GM23248 (cell line): ENCODE data around the gene LCLAT1. TPM values are rescaled to one million over a fixed set of nuclear protein-coding genes. Genes with fewer than 3 reads are reported as not detected.

Experiments used
- DNase-seq: peaks from one replicate; pipeline ENCODE4 v3.0.0-alpha.2; 2015
- H2AFZ ChIP-seq: fragments of 200-600 bp; sonication (generic); 2 replicates; pipeline ENCODE4 v1.6.1; 2016; ENCODE audit warnings: antibody characterized with exemption
- H3F3A ChIP-seq: fragments of 200-600 bp; sonication (generic); 2 replicates; pipeline ENCODE4 v1.6.1; 2016; ENCODE audit warnings: mild to moderate bottlenecking, antibody characterized with exemption, mixed run types; ENCODE audit not compliant: insufficient read depth
- H3K27ac ChIP-seq: fragments of 200-600 bp; sonication (generic); 2 replicates; pipeline ENCODE4 v1.5.1; 2016; ENCODE audit warnings: mild to moderate bottlenecking
- H3K27me3 ChIP-seq: fragments of 200-600 bp; sonication (generic); replicated peaks from 2 replicates; pipeline ENCODE4 v1.6.1; 2016; ENCODE audit warnings: mild to moderate bottlenecking; ENCODE audit not compliant: insufficient read depth
- H3K36me3 ChIP-seq: fragments of 200-600 bp; sonication (generic); 2 replicates; pipeline ENCODE4 v1.6.1; 2016; ENCODE audit warnings: low read depth, mild to moderate bottlenecking
- H3K4me1 ChIP-seq: fragments of 200-600 bp; sonication (generic); 2 replicates; pipeline ENCODE4 v1.6.1; 2016; ENCODE audit warnings: mild to moderate bottlenecking; ENCODE audit not compliant: insufficient read depth
- H3K4me2 ChIP-seq: fragments of 200-600 bp; sonication (generic); one replicate; pipeline ENCODE4 v1.6.1; 2016; ENCODE audit warnings: mild to moderate bottlenecking; ENCODE audit not compliant: unreplicated experiment
- H3K4me3 ChIP-seq: fragments of 200-600 bp; sonication (generic); 2 replicates; pipeline ENCODE4 v1.5.1; 2016; ENCODE audit warnings: mild to moderate bottlenecking
- H3K79me2 ChIP-seq: fragments of 200-600 bp; sonication (generic); 2 replicates; pipeline ENCODE4 v1.6.1; 2016; ENCODE audit warnings: mild to moderate bottlenecking; ENCODE audit not compliant: insufficient read depth
- H3K9ac ChIP-seq: fragments of 200-600 bp; sonication (generic); 2 replicates; pipeline ENCODE4 v1.6.1; 2016; ENCODE audit warnings: mild to moderate bottlenecking
- H3K9me2 ChIP-seq: fragments of 200-600 bp; sonication (generic); 2 replicates; pipeline ENCODE4 v1.6.1; 2016; ENCODE audit warnings: mixed run types, mild to moderate bottlenecking, moderate library complexity; ENCODE audit not compliant: insufficient read depth
- H3K9me3 ChIP-seq: fragments of 200-600 bp; sonication (generic); one replicate; pipeline ENCODE4 v1.6.1; 2017; ENCODE audit warnings: low read depth
- H4K20me1 ChIP-seq: fragments of 200-600 bp; sonication (generic); 2 replicates; pipeline ENCODE4 v1.6.0; 2016; ENCODE audit not compliant: insufficient read depth
- EZH2 ChIP-seq: fragments of 200-600 bp; sonication (generic); IDR thresholded peaks from 2 replicates; pipeline ENCODE4 v1.6.1; 2018; ENCODE audit warnings: antibody characterized with exemption, mild to moderate bottlenecking; ENCODE audit not compliant: insufficient read depth, poor library complexity, severe bottlenecking
- EZH2phosphoT487 ChIP-seq: fragments of 200-600 bp; sonication (generic); IDR thresholded peaks from 2 replicates; pipeline ENCODE4 v1.6.1; 2018; ENCODE audit warnings: antibody characterized with exemption, moderate library complexity, mild to moderate bottlenecking, low read depth; ENCODE audit not compliant: insufficient read depth
- WGBS, 2 experiments: methylation state at CpG; one replicate each; pipeline ENCODE4 v1.1.6; 2015 to 2017; ENCODE audit warnings: low lambda C conversion rate in 2 of 2, low coverage in 1 of 2; ENCODE audit errors: missing lambda C conversion rate in 2 of 2; 5-methylcytosine and 5-hydroxymethylcytosine counted together
- in situ Hi-C: fragments of 300-500 bp; cut with MboI; formaldehyde crosslinking; loops from 2 replicates; pipeline ENCODE4 v1.15.0; 2020
- polyA plus RNA-seq: library from polyadenylated mRNA; unstranded; fragments of >200 nt; fragmentation: Nextera tagmentation; extraction: Ambion mirVana; gene quantifications from 2 replicates; pipeline ENCODE4 v1.2.1, GENCODE V29; 2016
- total RNA-seq: library from RNA; depleted of rRNA; stranded (reverse); fragments of >200 nt; shearing (Covaris generic); gene quantifications from 2 replicates; pipeline ENCODE4 v1.2.3, GENCODE V29; 2014

LCLAT1 gene
- total and polyA plus RNA-seq, 2 experiments from 2014 or later, result 29.7 to 32.3 TPM

DNA sequence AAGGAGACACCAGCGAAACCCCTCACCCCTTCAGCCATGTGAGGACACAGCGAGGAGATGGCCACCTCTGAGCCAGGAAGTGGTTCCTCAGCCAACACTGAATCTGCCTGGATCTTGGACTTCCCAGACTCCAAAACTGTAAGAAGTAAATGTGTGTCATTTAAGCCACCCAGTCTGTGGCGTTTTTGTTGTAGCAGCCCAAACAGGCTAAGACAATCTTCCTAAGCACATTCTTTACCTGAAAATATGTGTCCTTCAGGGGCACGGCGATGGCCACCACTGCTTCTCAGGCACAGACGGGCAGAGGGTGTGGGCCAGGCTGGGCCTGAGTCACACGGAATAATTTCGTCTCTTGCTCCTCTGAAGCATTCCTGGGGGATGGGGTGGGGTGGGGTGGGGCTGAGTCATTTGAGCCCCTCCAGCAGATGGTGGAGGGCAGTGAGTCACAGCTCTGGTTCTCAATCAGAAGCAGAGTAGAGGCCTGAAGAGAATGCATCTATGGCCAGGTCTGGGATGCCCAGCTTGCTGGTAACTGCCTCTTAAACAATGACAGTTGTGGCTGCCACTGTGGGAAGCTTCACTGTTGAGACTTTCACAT, 217.8 kb downstream of the LCLAT1 start:
- H3K9ac ChIP-seq, result peak overlapping the region; percentile 73
- H3K4me3 ChIP-seq, result no peak overlapping the region
- WGBS, 2 experiments, result 15 to 17% methylated on average over 8 of the region's 8 CpGs

DNA sequence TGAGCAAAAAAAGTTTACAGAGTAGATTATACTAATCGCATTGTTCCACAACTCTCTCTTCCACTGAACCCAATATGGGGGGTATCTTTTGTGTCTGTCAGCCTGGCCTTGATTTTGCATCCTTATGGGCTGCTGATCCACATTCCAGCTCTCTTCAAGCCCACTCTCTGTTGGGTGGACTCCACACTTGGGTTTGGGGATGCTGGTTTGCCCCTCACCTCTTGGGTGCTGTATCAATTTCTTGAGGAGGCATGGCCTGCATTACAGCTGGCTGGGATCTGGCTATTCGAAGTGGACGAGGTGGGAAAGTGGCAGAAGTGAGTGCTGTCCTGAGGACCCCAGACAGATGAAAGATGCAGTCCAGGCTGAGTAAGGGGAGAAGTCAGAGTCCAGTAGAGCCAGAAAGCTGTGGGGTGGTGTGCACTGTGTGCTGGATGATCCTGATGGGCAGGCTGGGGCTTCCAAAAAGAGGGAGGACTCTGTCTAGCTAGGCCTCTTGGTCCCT, 218.8 kb downstream of the LCLAT1 start:
- TF ChIP-seq EZH2 (no peak), EZH2phosphoT487 (no peak)
- Histone ChIP-seq H3K36me3 (no peaks in the 10 kb centered on the region), H3K4me2 (peak overlapping the region; percentile 40), H4K20me1 (no peaks in the 10 kb centered on the region), H2AFZ (peak overlapping the region; percentile 53), H3K27me3 (no peaks in the 10 kb centered on the region), H3K9ac (peak overlapping the region; percentile 58), H3K4me1 (peaks cover 30% of the 10 kb centered on the region), H3K9me2 (no peaks in the 10 kb centered on the region), H3K27ac (peak overlapping the region; percentile 96), H3K9me3 (no peaks in the 10 kb centered on the region), H3K79me2 (no peaks in the 10 kb centered on the region), H3F3A (peaks cover 27% of the 10 kb centered on the region), H3K4me3 (no peak overlapping the region)
- DNase-seq, result no peak
- in situ Hi-C loops, result no loop called here
- 85 to 88% methylated on average over 3 of the region's 3 CpGs for WGBS, 2 experiments

More for the DNA sequence above, 217.8 kb downstream of the LCLAT1 start:
- Histone ChIP-seq H3F3A (peaks cover 27% of the 10 kb centered on the region), H3K9me3 (no peaks in the 10 kb centered on the region), H3K4me1 (peaks cover 30% of the 10 kb centered on the region), H3K27ac (peak overlapping the region; percentile 96), H2AFZ (peak overlapping the region; percentile 87), H3K36me3 (no peaks in the 10 kb centered on the region), H3K4me2 (peak overlapping the region; percentile 53), H4K20me1 (no peaks in the 10 kb centered on the region), H3K27me3 (no peaks in the 10 kb centered on the region), H3K9me2 (no peaks in the 10 kb centered on the region), H3K79me2 (no peaks in the 10 kb centered on the region)
- DNase-seq, result peak; percentile 97
- TF ChIP-seq EZH2 (no peak), EZH2phosphoT487 (no peak)
- in situ Hi-C loops, result no loop called here

DNA sequence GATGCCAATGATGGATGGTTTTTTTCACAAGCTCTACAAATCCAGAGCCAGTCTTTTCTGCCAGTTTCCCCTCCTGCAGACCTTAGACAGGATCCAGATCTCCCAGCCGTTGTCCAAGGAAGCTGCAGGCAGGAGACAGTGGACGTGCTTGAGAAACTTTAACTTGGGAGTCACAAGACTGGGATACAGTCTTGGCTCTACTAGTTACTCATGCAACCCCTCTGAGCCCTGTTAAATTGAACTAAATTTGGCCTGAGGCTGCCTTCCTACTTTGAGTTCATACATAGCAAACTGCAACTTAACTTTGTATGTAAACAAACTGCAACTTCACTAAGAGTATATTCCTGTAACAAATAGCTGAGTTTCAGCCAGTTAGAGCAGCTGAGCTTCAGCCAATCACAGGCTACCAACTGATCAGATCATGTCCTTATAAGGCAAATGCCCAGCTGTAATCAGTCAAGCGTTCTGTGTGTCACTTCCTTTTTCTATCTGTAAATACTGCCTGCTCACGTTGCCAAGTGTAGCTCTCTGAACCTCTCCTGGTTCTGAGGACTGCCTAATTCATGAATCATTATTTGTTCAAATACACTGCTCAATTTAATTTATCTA, 219.3 kb downstream of the LCLAT1 start:
- peak overlapping the region; percentile 58 for H3K9ac ChIP-seq
- 3 to 16% methylated on average over 4 of the region's 4 CpGs for WGBS, 2 experiments
- H3K4me1 ChIP-seq, result peaks cover 30% of the 10 kb centered on the region

DNA sequence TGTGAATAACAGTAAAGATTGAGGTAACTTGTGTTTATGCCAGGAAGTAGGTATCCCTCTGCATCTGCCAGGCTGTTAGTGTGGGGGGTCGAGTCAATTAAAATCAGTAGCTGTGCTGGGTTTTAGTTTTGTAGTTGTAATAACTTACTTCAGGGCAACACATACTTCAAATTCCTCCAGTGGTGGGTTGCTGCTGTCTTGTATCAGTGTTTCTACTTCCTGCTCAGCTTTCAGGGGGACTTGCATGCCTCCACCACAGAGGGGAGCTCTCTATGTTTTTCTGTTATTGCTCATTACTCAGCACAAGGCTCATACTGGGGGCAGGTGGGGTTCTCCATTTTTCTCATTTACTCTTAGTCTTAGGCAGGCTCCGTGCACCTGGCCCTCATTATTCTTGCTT, 223.4 kb downstream of the LCLAT1 start:
- no peak for TF ChIP-seq EZH2
- no peak for TF ChIP-seq EZH2phosphoT487
- no peaks in the 10 kb centered on the region for H3K9me3 ChIP-seq
- H3K4me2 ChIP-seq, result no peak overlapping the region
- no peaks in the 10 kb centered on the region for H3K36me3 ChIP-seq
- H3K79me2 ChIP-seq, result no peaks in the 10 kb centered on the region
- WGBS, 2 experiments, result 61 to 65% methylated on average over 2 of the region's 2 CpGs
- no peaks in the 10 kb centered on the region for H3K27me3 ChIP-seq
- no peak overlapping the region for H3K4me3 ChIP-seq
- H4K20me1 ChIP-seq, result no peaks in the 10 kb centered on the region
- H3K9ac ChIP-seq, result no peak overlapping the region
- DNase-seq, result no peak
- no peak overlapping the region for H2AFZ ChIP-seq
- peaks cover 16% of the 10 kb centered on the region for H3F3A ChIP-seq
- H3K9me2 ChIP-seq, result no peaks in the 10 kb centered on the region
- in situ Hi-C loops, result no loop called here
- no peak overlapping the region for H3K27ac ChIP-seq
- H3K4me1 ChIP-seq, result peaks cover 17% of the 10 kb centered on the region

More for the DNA sequence above, 219.3 kb downstream of the LCLAT1 start:
- no peak overlapping the region for H3K4me3 ChIP-seq
- H3K79me2 ChIP-seq, result no peaks in the 10 kb centered on the region
- peak overlapping the region; percentile 53 for H2AFZ ChIP-seq
- peaks cover 27% of the 10 kb centered on the region for H3F3A ChIP-seq
- no peaks in the 10 kb centered on the region for H3K9me3 ChIP-seq
- DNase-seq, result peak; percentile 91
- no peaks in the 10 kb centered on the region for H3K27me3 ChIP-seq
- peak overlapping the region; percentile 96 for H3K27ac ChIP-seq
- in situ Hi-C loops, result no loop called here
- H3K4me2 ChIP-seq, result no peak overlapping the region
- no peaks in the 10 kb centered on the region for H3K36me3 ChIP-seq
- H3K9me2 ChIP-seq, result no peaks in the 10 kb centered on the region
- TF ChIP-seq EZH2phosphoT487, result no peak
- TF ChIP-seq EZH2, result no peak
- no peaks in the 10 kb centered on the region for H4K20me1 ChIP-seq
